C4-2B (cell line): Measurements from ENCODE around the gene ZNF365.
A peak's percentile ranks its signal among the peaks of the same experiment; 100 is the strongest.

Source experiments
- CTCF ChIP-seq: fragments of 450-650 bp; conservative IDR thresholded peaks from 2 replicates; pipeline ENCODE4 v1.5.1; 2017; ENCODE audit warnings: mild to moderate bottlenecking
- ZFX ChIP-seq: fragments of 450-650 bp; IDR thresholded peaks from 2 replicates; pipeline ENCODE4 v1.6.1; 2017

GRCh38 chr10:62414359-62414758 lies 40.2 kb downstream of the ZNF365 start:
- TF ChIP-seq CTCF: peak; percentile 30
- no peak for TF ChIP-seq ZFX
